ENCODE measurements around the gene ZACN.

The ZACN gene

DNA sequence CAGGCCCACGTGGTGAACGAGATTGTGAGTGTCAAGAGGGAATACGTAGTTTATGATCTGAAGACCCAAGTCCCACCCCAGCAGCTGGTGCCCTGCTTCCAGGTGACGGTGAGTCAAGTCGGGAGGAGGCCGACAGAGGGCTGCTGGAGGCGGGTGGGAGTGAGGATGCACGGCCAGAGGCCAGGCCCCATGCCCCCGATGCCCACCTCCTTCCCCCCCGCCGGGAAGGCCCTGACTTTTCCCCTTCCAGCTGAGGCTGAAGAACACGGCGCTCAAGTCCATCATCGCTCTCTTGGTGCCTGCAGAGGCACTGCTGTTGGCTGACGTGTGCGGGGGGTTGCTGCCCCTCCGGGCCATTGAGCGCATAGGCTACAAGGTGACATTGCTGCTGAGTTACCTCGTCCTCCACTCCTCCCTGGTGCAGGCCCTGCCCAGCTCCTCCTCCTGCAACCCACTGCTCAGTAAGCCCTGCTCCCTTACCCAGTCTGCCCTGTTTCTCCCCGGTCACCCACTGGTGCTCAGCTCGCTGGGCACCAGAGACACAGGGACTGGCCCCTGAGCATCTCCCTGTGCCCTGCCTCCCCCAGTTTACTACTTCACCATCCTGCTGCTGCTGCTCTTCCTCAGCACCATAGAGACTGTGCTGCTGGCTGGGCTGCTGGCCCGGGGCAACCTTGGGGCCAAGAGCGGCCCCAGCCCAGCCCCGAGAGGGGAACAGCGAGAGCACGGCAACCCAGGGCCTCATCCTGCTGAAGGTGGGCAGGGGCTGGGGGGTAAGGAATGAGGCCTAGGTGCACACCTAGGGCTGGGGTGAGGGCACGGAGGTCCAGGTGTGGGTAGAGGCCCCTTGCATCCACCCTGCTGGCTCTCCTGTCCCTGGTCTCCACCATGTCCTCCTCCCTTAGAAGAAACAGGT is 2.6 kb downstream of the ZACN start:
- no peak for DNase-seq (ENCODE audit: low read depth in 2 of 2)

DNA sequence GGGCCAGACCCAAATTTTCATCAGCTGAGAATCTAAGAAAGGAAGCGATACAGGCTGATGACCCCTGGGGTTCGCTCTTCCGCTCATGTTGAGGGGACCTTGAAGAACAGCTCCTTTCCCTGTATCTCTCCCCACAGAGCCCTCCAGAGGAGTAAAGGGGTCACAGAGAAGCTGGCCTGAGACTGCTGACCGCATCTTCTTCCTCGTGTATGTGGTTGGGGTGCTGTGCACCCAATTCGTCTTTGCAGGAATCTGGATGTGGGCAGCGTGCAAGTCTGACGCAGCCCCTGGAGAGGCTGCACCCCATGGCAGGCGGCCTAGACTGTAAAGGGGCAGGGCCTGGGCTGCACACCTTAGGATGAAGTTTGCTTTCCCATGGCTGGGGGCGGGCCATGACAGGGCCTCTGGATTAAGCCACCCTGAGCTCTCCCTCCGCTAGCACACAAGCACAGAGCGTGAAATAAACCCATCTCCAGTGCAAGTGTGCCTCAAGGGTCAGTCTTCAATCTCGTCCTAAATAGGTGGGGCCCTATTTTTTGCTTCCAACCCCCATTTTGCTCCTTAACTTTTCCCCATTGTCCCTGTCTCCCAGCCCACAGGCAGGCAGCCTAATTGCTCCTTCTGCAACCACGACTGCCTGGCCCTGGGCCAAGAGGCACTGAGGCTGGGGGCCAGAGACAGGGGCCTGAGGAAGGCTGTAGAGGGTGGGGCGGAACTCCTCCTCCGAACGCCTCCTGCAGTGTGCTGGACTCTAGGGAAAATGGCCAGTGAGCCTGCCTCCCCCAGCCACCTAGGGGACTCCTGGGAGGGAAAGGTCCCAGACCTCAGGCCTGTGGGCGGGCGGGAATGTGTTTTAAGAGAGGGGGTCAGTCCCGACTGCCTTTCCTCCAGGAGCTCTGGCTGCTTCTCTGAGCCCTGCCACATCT is 3.6 kb downstream of the ZACN start:
- DNase-seq (ENCODE audit: low read depth in 2 of 2), result no peak

- DNase-seq (ENCODE audit: low read depth in 2 of 2), result no peak
Measured at GRCh38 chr17:76083536-76084182, 4.7 kb downstream of the ZACN start.

- no peak for DNase-seq (ENCODE audit: low read depth in 2 of 2)
Measured at GRCh38 chr17:76085066-76085730, 6.2 kb downstream of the ZACN start.

- DNase-seq (ENCODE audit: low read depth in 2 of 2), result no peak
Measured at GRCh38 chr17:76085731-76086366, 6.9 kb downstream of the ZACN start.

GRCh38 chr17:76086384-76086783 is 7.4 kb downstream of the ZACN start:
- DNase-seq (ENCODE audit: low read depth in 2 of 2), result no peak

GRCh38 chr17:76087531-76087930 is 8.5 kb downstream of the ZACN start:
- no peak for DNase-seq (ENCODE audit: low read depth in 2 of 2)

GRCh38 chr17:76088041-76088867 is 9.3 kb downstream of the ZACN start:
- no peak for DNase-seq (ENCODE audit: low read depth in 2 of 2)

DNA sequence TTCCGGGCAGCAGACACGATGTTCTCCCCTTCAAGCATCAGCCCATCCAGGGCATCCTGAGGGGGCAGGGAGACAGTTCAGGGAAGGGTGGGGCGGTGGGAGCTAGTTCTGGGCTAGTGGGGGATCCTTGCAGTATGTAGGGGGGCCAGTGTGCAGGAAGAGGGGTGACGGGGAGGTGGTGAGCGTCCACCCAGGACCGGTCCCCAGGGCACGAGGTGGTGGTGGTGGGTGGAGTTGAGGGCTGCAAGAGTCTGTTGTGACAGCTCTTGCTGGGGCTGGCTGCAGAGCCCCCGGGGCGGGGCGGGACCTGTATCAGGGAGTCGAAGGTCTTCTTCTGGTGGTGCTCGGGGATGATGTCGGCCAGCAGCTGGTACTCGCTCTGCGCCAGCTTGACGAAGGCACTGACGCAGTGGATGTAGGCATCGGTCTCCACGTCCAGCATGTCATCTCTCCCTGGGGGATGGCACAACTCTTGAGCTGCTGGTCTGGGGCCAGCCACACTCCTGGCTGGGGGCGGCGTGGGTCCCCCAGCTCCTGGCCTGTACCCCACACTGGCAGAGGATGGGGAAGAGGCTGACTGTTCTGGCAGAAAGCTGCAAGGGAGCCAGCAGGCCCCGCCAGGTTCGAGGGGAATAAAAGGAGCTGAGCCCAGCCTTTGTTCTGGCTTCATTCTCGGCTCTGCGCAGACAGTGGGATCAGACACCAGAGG is 10.0 kb downstream of the ZACN start:
- no peak for DNase-seq (ENCODE audit: low read depth in 2 of 2)

GRCh38 chr17:76089680-76090516 is 10.9 kb downstream of the ZACN start:
- no peak for DNase-seq (ENCODE audit: low read depth in 2 of 2)

DNA sequence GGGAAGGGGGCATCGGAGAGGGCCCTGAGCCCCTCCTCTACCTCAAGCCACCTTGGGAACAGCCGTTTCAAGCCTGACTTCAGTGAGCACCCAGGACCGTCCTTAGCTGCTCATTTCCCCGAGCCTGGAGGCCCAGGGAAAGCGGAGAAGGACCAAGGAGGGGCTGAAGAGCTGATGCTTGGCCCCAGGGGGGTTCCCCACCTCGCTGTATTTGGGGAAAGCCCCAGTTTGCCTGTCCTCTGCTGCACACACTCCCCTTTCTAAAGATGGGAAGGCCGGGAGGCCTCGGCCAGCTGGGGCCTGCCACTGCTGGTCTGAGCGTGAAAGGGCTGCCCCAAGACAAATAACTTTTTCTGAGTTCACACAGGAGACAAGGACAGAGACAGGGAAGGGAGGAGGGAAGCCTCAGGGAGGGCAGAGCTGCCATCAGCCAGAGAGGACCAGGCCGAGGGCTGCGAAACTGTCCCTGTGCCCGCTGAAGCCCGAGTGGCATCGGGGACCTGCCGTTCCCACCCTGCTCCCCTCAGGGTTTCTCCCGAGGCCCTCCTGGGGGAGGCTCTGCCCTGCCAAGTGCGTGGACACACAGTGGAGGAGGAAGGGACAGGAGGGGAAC is 11.6 kb downstream of the ZACN start:
- no peak for DNase-seq (ENCODE audit: low read depth in 2 of 2)

DNA sequence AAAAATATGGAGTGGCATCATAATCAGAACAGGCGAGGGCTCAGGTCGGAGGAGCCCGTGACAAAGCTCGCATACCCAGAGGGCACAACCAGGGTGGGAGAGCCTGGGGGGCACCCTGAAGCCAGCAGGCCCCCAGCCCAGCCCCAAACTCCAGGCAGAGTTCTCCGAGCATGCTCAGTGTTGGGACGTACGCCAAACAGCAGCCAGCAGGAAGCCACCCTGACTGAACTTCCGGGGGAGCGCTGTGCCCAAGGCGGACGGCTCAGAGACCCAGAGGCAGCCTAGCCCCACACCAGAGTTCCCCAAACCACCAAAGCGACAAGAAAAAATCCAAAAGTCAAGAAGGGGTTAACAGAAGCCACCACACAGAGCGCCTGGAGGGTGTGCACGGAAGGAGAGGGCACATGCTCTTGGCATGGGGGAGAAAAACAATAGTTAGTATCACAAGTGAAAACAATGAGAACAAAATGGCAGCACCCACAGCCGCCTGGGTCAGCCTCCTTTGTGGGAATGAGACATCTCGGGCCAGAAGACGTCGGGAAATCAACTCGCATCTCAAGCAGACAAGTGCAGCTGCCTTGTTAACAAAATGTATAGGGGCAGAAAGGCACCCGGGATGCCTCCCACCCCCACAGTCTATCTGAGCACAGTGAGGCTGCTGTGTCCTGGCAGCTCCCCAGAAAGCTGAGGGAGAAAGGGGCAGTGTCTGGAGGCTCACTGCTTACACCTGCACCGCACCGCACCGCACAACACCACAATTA is 12.7 kb downstream of the ZACN start:
- no peak for DNase-seq (ENCODE audit: low read depth in 2 of 2)

DNA sequence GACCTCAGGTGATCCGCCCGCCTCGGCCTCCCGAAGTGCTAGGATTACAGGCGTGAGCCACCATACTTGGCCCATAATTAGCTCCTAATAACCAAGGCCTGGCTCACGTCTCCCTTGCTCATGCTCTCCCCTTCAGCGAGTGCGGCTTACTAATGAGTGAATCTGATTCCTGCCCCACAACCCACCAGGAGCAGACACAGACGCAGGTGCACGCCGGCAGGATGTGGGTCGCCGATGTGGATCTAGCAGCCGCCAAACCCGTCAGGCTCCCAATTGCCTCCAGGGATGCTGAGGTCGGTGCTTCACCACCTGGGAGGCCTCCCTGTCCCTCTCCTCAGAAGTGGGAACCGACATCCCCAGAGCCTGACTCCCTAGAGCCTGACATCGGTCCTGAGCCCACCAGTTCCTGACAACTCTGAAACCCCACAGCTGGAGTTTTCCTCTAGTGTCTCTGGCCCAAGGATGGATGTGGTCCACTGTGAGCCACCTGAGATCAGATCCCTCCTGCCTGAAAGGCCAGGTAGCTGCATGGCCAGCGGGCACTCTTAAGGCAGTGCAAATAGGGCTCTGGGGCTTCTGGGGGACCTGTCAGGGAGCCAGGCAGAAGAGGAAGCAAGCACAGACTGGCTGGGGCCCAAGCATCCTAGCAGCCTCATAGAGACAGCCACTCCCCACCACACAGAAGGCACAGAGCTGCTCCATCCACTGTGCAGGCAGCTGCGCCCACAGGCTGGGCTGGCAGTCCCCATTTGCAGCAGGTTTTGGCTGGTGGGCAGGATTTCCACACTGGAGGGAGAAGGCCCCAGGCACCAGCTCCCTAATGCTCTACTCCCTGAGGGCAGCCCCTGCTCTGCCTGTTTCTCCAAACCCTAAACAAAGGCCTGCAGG is 13.8 kb downstream of the ZACN start:
- DNase-seq (ENCODE audit: low read depth in 2 of 2), result no peak

DNA sequence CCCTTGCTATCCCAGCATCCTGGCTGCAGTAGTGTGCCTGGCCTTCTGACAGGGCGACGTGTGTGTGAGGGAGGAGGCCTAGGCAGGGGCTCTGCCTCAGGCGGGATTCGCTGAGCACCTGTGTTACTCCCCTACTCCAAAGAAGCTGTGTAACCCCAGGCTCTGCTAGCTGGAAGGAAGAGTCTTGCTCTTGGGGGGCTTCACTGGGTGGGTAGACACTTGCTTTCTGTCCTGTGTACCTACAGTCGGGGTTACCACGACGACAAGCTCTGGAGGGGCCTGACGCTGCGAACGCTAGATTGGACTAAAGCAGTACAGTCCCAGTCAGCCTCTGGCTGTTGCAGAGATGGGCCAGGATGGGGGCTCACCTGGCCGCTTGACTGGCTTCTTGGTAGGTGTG is 15.1 kb downstream of the ZACN start:
- no peak for DNase-seq (ENCODE audit: low read depth in 2 of 2)

DNA sequence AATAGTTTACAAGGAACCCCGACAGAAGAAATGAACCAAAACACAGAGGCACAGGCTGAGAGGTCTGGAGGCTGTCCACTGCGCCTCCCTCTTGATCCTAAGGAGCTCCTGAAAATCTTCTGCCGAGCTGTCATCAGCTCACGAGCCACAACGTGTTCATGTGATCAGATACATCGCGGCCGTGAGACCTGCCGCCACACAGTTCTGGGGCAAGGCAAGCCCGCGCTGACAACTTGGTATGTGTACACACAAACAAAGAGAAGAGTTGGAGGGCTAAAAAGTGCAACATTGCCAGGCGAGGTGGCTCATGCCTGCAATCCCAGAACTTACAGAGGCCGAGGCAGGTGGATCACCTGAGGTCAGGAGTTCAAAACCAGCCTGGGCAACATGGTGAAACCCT is 17.0 kb downstream of the ZACN start:
- no peak for DNase-seq (ENCODE audit: low read depth in 2 of 2)

DNA sequence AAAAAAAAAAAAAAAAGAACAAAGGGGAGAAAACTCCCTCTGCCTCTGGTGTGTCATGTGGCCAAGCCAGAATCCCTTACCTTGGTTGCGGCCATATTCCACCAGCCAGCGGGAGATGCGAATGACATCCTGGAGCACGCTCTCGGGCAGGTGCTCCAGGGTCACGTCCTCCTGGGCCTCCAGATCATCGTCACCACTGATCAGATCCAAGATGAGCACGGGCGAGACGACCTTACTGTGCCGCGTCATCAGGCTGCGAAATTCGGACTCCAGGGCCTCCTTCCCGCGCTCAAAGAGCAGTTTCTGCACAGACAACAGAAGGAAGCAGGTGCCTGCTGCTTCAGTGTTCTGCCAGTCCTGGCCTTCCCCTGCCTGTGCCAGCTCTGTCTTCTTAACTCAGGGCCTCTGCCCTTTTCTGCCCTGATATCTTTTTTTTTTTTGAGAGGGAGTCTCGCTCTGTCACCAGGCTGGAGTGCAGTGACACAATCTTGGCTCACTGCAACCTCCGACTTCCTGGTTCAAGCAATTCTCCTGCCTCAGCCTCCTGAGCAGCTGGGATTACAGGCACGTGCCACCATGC is 18.8 kb downstream of the ZACN start:
- DNase-seq (ENCODE audit: low read depth in 2 of 2), result no peak

All from stimulated activated CD8-positive, alpha-beta memory T cell treated with anti-CD3 and anti-CD28 coated beads, Interleukin-7, amount 100 ng/mL, for 4 hours (primary cell).